ENCODE data around the gene ATRNL1.

ATRNL1 gene

GRCh38 chr10:115854740-115855435, 761.7 kb downstream of the ATRNL1 start:
- in situ Hi-C loops (cut with MboI; ENCODE audit: low sequenced_read_pairs), result no loop called here
- no peak overlapping the region for H3K4me3 ChIP-seq
- no peaks in the 10 kb centered on the region for H3K9me3 ChIP-seq
- H3K36me3 ChIP-seq (replicated peaks), result no peaks in the 10 kb centered on the region
- no peaks in the 10 kb centered on the region for H3K4me1 ChIP-seq
- DNase-seq (ENCODE audit: low spot score in 2 of 2), result no peak
- peaks cover 9% of the 10 kb centered on the region for H3K27me3 ChIP-seq (ENCODE audit: low read depth)

GRCh38 chr10:115856580-115856979, 763.4 kb downstream of the ATRNL1 start:
- in situ Hi-C loops (cut with MboI; ENCODE audit: low sequenced_read_pairs), result no loop called here
- H3K27me3 ChIP-seq (ENCODE audit: low read depth), result peaks cover 9% of the 10 kb centered on the region
- H3K4me3 ChIP-seq, result no peak overlapping the region
- H3K36me3 ChIP-seq (replicated peaks), result no peaks in the 10 kb centered on the region
- H3K4me1 ChIP-seq, result no peaks in the 10 kb centered on the region
- H3K9me3 ChIP-seq, result no peaks in the 10 kb centered on the region
- peak in 1 of 2 experiments; percentile 7 for DNase-seq (ENCODE audit: low spot score in 2 of 2)

- Histone ChIP-seq H3K27me3 (ENCODE audit: low read depth) (peaks cover 9% of the 10 kb centered on the region), H3K4me3 (no peak overlapping the region), H3K36me3 (replicated peaks) (no peaks in the 10 kb centered on the region), H3K4me1 (no peaks in the 10 kb centered on the region), H3K9me3 (no peaks in the 10 kb centered on the region)
- in situ Hi-C loops (cut with MboI; ENCODE audit: low sequenced_read_pairs), result no loop called here
- DNase-seq (ENCODE audit: low spot score in 2 of 2), result no peak
Measured at GRCh38 chr10:115857856-115858255, 764.7 kb downstream of the ATRNL1 start.

GRCh38 chr10:115860182-115861107, 767.3 kb downstream of the ATRNL1 start:
- Histone ChIP-seq H3K9me3 (no peaks in the 10 kb centered on the region), H3K27me3 (ENCODE audit: low read depth) (peaks cover 3% of the 10 kb centered on the region; the same call in 1 of the 2 replicates), H3K4me1 (no peaks in the 10 kb centered on the region), H3K36me3 (replicated peaks) (no peaks in the 10 kb centered on the region), H3K4me3 (no peak overlapping the region)
- in situ Hi-C loops (cut with MboI; ENCODE audit: low sequenced_read_pairs), result no loop called here
- no peak for DNase-seq (ENCODE audit: low spot score in 2 of 2)

- no peak for DNase-seq (ENCODE audit: low spot score in 2 of 2)
- no peaks in the 10 kb centered on the region for H3K4me1 ChIP-seq
- no peaks in the 10 kb centered on the region for H3K9me3 ChIP-seq
- in situ Hi-C loops (cut with MboI; ENCODE audit: low sequenced_read_pairs), result no loop called here
- no peak overlapping the region for H3K4me3 ChIP-seq
- no peaks in the 10 kb centered on the region for H3K27me3 ChIP-seq (ENCODE audit: low read depth)
- no peaks in the 10 kb centered on the region for H3K36me3 ChIP-seq (replicated peaks)
Measured at GRCh38 chr10:115861455-115861854, 768.3 kb downstream of the ATRNL1 start.

GRCh38 chr10:115861864-115862263, 768.7 kb downstream of the ATRNL1 start:
- no peak overlapping the region for H3K4me3 ChIP-seq
- in situ Hi-C loops (cut with MboI; ENCODE audit: low sequenced_read_pairs), result no loop called here
- H3K36me3 ChIP-seq (replicated peaks), result no peaks in the 10 kb centered on the region
- H3K9me3 ChIP-seq, result no peaks in the 10 kb centered on the region
- DNase-seq (ENCODE audit: low spot score in 2 of 2), result no peak
- no peaks in the 10 kb centered on the region for H3K27me3 ChIP-seq (ENCODE audit: low read depth)
- no peaks in the 10 kb centered on the region for H3K4me1 ChIP-seq

DNA sequence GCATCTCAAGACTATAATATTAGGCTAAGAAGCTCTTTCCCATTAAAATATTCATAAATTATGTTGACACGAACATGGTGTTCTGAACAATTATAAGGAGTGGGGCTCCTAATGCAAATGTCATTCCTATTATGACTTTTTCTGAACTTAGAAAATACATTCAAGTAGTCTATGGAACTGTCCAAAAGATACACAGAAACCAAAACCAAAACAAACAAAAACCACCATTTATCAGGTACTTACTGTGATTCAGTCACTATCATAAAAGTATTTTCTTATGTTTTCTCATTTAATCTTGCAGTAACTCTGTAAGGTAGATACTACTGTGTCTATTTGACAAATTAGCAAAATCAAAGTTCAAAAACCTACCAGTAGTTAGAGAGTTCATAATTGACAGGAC, 773.0 kb downstream of the ATRNL1 start:
- H3K36me3 ChIP-seq (replicated peaks), result no peaks in the 10 kb centered on the region
- DNase-seq (ENCODE audit: low spot score in 2 of 2), result no peak
- H3K27me3 ChIP-seq (ENCODE audit: low read depth), result no peaks in the 10 kb centered on the region
- in situ Hi-C loops (cut with MboI; ENCODE audit: low sequenced_read_pairs), result no loop called here
- H3K4me3 ChIP-seq, result no peak overlapping the region
- no peaks in the 10 kb centered on the region for H3K9me3 ChIP-seq
- no peaks in the 10 kb centered on the region for H3K4me1 ChIP-seq

DNA sequence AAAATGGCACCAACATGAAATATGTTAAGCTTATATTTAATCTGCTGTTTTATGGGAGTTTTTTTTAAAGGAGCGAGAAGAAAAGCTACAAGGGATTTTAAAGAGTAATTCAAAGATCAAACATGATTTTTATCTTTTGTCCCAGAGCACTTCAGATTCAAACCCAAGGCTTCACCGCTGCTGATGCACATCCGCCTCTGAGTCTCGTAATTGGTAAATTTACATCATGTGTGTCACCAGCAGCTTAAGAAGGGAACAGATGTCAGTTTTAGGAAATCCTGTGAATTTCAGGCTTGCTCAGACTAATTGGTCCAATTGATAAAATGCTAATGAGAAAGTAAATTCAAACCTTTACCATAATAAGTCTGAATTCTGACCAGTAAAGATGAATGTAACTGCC, 773.5 kb downstream of the ATRNL1 start:
- Histone ChIP-seq H3K36me3 (replicated peaks) (no peaks in the 10 kb centered on the region), H3K4me1 (no peaks in the 10 kb centered on the region), H3K27me3 (ENCODE audit: low read depth) (no peaks in the 10 kb centered on the region), H3K4me3 (no peak overlapping the region), H3K9me3 (no peaks in the 10 kb centered on the region)
- DNase-seq (ENCODE audit: low spot score in 2 of 2), result no peak
- in situ Hi-C loops (cut with MboI; ENCODE audit: low sequenced_read_pairs), result no loop called here

- Histone ChIP-seq H3K4me3 (no peak overlapping the region), H3K9me3 (no peaks in the 10 kb centered on the region), H3K4me1 (no peaks in the 10 kb centered on the region), H3K36me3 (replicated peaks) (no peaks in the 10 kb centered on the region), H3K27me3 (ENCODE audit: low read depth) (0 out of 2 replicates have a peak, but pooled peaks cover under 1% of the 10 kb centered on the region)
- in situ Hi-C loops (cut with MboI; ENCODE audit: low sequenced_read_pairs), result no loop called here
- no peak for DNase-seq (ENCODE audit: low spot score in 2 of 2)
Measured at GRCh38 chr10:115867305-115867704, 774.1 kb downstream of the ATRNL1 start.

- H3K4me1 ChIP-seq, result no peaks in the 10 kb centered on the region
- H3K27me3 ChIP-seq (ENCODE audit: low read depth), result peaks cover 2% of the 10 kb centered on the region; the same call in 1 of the 2 replicates
- no peaks in the 10 kb centered on the region for H3K9me3 ChIP-seq
- in situ Hi-C loops (cut with MboI; ENCODE audit: low sequenced_read_pairs), result no loop called here
- no peaks in the 10 kb centered on the region for H3K36me3 ChIP-seq (replicated peaks)
- no peak overlapping the region for H3K4me3 ChIP-seq
- DNase-seq (ENCODE audit: low spot score in 2 of 2), result no peak
Measured at GRCh38 chr10:115871855-115872254, 778.7 kb downstream of the ATRNL1 start.

DNA sequence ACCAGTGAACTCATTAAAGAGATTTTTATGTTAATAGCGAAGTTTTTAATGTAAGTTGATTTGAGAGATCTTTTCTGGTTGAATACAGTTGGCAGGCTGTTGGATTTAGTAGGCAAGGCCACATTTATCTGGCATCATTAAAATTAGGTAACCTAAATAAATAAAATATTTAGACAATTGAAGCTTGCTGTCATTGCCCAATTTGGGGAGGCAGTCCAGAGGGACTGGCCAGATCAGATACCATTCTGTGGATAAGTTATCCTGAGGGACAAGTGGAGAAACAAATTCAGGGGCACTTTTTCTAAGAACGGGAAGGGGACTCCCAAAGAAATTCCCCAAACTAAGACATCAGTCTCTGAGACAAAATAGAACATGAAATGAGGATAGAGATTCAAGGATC, 782.0 kb downstream of the ATRNL1 start:
- in situ Hi-C loops (cut with MboI; ENCODE audit: low sequenced_read_pairs), result no loop called here
- Histone ChIP-seq H3K4me3 (no peak overlapping the region), H3K36me3 (replicated peaks) (no peaks in the 10 kb centered on the region), H3K27me3 (ENCODE audit: low read depth) (peaks cover 2% of the 10 kb centered on the region; the same call in 1 of the 2 replicates), H3K4me1 (no peaks in the 10 kb centered on the region), H3K9me3 (no peaks in the 10 kb centered on the region)
- no peak for DNase-seq (ENCODE audit: low spot score in 2 of 2)

DNA sequence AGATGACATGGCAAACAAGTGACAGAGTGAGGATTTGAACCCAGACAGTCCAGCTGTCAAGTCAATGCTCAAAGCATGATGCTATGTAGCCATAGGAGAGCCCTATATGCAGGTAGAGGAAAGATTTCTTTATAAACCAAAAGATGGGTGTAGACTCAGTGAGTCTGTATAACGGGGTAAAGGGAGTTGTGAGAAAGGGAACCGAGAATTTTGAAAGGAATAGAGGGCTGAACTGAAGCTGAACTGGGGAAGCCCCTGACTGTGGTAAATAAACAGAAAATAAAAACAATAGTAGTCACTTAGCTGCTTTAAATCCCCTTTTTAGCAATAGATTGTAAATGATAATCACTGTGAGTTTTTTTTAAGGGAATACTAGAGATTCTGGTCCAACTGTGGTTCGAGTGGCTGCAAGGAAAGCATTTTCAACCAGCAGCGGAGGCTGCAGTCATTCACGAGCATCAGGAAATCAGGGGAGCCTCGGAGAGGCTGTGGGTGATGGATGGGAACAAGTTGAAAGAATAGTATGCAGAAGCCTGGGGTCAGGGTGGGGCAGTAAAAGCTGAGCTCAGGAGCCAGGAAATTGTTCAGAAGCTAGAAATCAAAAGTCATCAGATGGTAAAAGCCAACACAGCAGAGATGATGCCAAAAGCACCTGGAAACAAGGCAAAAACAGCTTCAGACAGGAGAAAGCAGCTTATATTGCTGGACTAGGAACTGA, 786.4 kb downstream of the ATRNL1 start:
- Histone ChIP-seq H3K9me3 (no peaks in the 10 kb centered on the region), H3K4me1 (no peaks in the 10 kb centered on the region), H3K36me3 (replicated peaks) (no peaks in the 10 kb centered on the region), H3K4me3 (no peak overlapping the region), H3K27me3 (ENCODE audit: low read depth) (no peaks in the 10 kb centered on the region; the same call in 1 of the 2 replicates)
- in situ Hi-C loops (cut with MboI; ENCODE audit: low sequenced_read_pairs), result no loop called here
- no peak for DNase-seq (ENCODE audit: low spot score in 2 of 2)

- H3K4me1 ChIP-seq, result no peaks in the 10 kb centered on the region
- H3K27me3 ChIP-seq (ENCODE audit: low read depth), result no peaks in the 10 kb centered on the region
- no peaks in the 10 kb centered on the region for H3K36me3 ChIP-seq (replicated peaks)
- no peak for DNase-seq (ENCODE audit: low spot score in 2 of 2)
- H3K4me3 ChIP-seq, result no peak overlapping the region
- no peaks in the 10 kb centered on the region for H3K9me3 ChIP-seq
- in situ Hi-C loops (cut with MboI; ENCODE audit: low sequenced_read_pairs), result no loop called here
Measured at GRCh38 chr10:115882021-115882420, 788.9 kb downstream of the ATRNL1 start.

- H3K36me3 ChIP-seq (replicated peaks), result no peaks in the 10 kb centered on the region
- no peak for DNase-seq (ENCODE audit: low spot score in 2 of 2)
- in situ Hi-C loops (cut with MboI; ENCODE audit: low sequenced_read_pairs), result no loop called here
- no peaks in the 10 kb centered on the region for H3K4me1 ChIP-seq
- no peaks in the 10 kb centered on the region for H3K9me3 ChIP-seq
- H3K27me3 ChIP-seq (ENCODE audit: low read depth), result no peaks in the 10 kb centered on the region
- H3K4me3 ChIP-seq, result no peak overlapping the region
Measured at GRCh38 chr10:115883372-115883771, 790.2 kb downstream of the ATRNL1 start.
